GM23248 (cell line): Measurements from ENCODE around the gene FGF4.

Source experiments
- EZH2 ChIP-seq: fragments of 200-600 bp; sonication (generic); IDR thresholded peaks from 2 replicates; pipeline ENCODE4 v1.6.1; 2018; ENCODE audit warnings: antibody characterized with exemption, mild to moderate bottlenecking; ENCODE audit not compliant: insufficient read depth, poor library complexity, severe bottlenecking
- EZH2phosphoT487 ChIP-seq: fragments of 200-600 bp; sonication (generic); IDR thresholded peaks from 2 replicates; pipeline ENCODE4 v1.6.1; 2018; ENCODE audit warnings: antibody characterized with exemption, moderate library complexity, mild to moderate bottlenecking, low read depth; ENCODE audit not compliant: insufficient read depth

- TF ChIP-seq EZH2phosphoT487 (no peak), EZH2 (no peak)
Measured at GRCh38 chr11:69820441-69820840, 45.3 kb upstream of the FGF4 start.
